IMR-90 (cell line): ENCODE measurements around the gene HSD17B7. TPM values are rescaled to one million over a fixed set of nuclear protein-coding genes. Genes with fewer than 3 reads are reported as not detected.
"Not testable (repeated sequence)": the region's sequence is repeated elsewhere in the genome, so short reads cannot be mapped to it uniquely, and the experiment has no call there.

Experiments
- ATAC-seq: fragments of 200-7000 bp; cut with Tn5 transposase; 2 replicates; pipeline ENCODE4 v1.9.1; 2020; ENCODE audit warnings: low read depth, mild to moderate bottlenecking, moderate library complexity
- BruUV-seq: library from RNA; stranded (reverse); fragments of 400-500 nt; replicated peaks from 2 replicates; lab custom pipeline; 2021; lab: Mats Ljungman, UMichigan
- CTCF ChIA-PET: fragments of 300-600 bp; formaldehyde crosslinking; extraction: SDS; loops from one replicate; lab custom pipeline; 2021; ENCODE audit warnings: antibody characterized with exemption; lab: Yijun Ruan, JAX
- POLR2A ChIA-PET: fragments of 300-600 bp; sonication (Branson Sonifier 250); formaldehyde crosslinking; loops from one replicate; lab custom pipeline; 2022; ENCODE audit warnings: antibody characterized with exemption; ENCODE audit not compliant: unreplicated experiment; lab: Charles Lee
- DNase-seq: peaks from one replicate; pipeline ENCODE4 v3.0.0; 2013
- H2AFZ ChIP-seq: replicated peaks from 2 replicates; pipeline ENCODE3; 2013; ENCODE audit warnings: low read length, mild to moderate bottlenecking; ENCODE audit not compliant: poor library complexity
- H2AK5ac ChIP-seq: 2 replicates; pipeline ENCODE4 v1.6.1; 2013; ENCODE audit warnings: low read depth, low read length, inconsistent platforms
- H2AK9ac ChIP-seq: replicated peaks from 2 replicates; pipeline ENCODE3; 2013; ENCODE audit warnings: mild to moderate bottlenecking, low read depth, low read length, moderate library complexity; ENCODE audit not compliant: poor library complexity
- H2BK120ac ChIP-seq: 2 replicates; pipeline ENCODE4 v1.6.1; 2013; ENCODE audit warnings: low read depth, low read length, inconsistent platforms
- H2BK15ac ChIP-seq: 3 replicates; pipeline ENCODE4 v1.6.1; 2013; ENCODE audit warnings: low read depth, low read length, inconsistent platforms
- H2BK20ac ChIP-seq: 2 replicates; pipeline ENCODE4 v1.6.1; 2013; ENCODE audit warnings: low read depth, mild to moderate bottlenecking, inconsistent platforms, low read length, moderate library complexity
- H2BK5ac ChIP-seq: 2 replicates; pipeline ENCODE4 v1.6.1; 2013; ENCODE audit warnings: mild to moderate bottlenecking, low read depth, low read length, inconsistent platforms; ENCODE audit not compliant: poor library complexity, severe bottlenecking
- H3K14ac ChIP-seq: replicated peaks from 2 replicates; pipeline ENCODE4 v1.6.1; 2013; ENCODE audit warnings: low read depth, low read length, inconsistent platforms
- H3K18ac ChIP-seq: 2 replicates; pipeline ENCODE4 v1.6.1; 2013; ENCODE audit warnings: low read depth, low read length, control low read depth
- H3K23ac ChIP-seq: 2 replicates; pipeline ENCODE4 v1.6.1; 2013; ENCODE audit warnings: low read depth, low read length, inconsistent platforms
- H3K27ac ChIP-seq: 2 replicates; pipeline ENCODE4 v1.5.1; 2013; ENCODE audit warnings: mild to moderate bottlenecking, control low read depth, low read length; ENCODE audit not compliant: insufficient read depth
- H3K27me3 ChIP-seq: 2 replicates; pipeline ENCODE4 v1.6.1; 2013; ENCODE audit warnings: low read length; ENCODE audit not compliant: control insufficient read depth, insufficient read depth
- H3K36me3 ChIP-seq: 2 replicates; pipeline ENCODE4 v1.6.1; 2013; ENCODE audit warnings: low read length, mixed read lengths; ENCODE audit not compliant: control insufficient read depth, insufficient read depth
- H3K4ac ChIP-seq: 2 replicates; pipeline ENCODE4 v1.6.1; 2013; ENCODE audit warnings: low read depth, low read length, inconsistent platforms
- H3K4me1 ChIP-seq: 2 replicates; pipeline ENCODE4 v1.6.1; 2013; ENCODE audit warnings: low read length, mixed read lengths; ENCODE audit not compliant: control insufficient read depth, insufficient read depth
- H3K4me2 ChIP-seq: 2 replicates; pipeline ENCODE4 v1.6.1; 2013; ENCODE audit warnings: low read depth, mild to moderate bottlenecking, control low read depth, low read length, moderate library complexity
- H3K4me3 ChIP-seq: 2 replicates; pipeline ENCODE4 v1.5.1; 2013; ENCODE audit warnings: low read depth, mild to moderate bottlenecking, control low read depth, low read length, moderate library complexity; ENCODE audit not compliant: insufficient read depth
- H3K56ac ChIP-seq: 2 replicates; pipeline ENCODE4 v1.6.1; 2013; ENCODE audit warnings: low read length, inconsistent platforms; ENCODE audit not compliant: insufficient read depth; ENCODE audit errors: extremely low read depth
- H3K79me1 ChIP-seq, 2 experiments: 2 replicates each; pipeline ENCODE4 v1.6.1; 2013; ENCODE audit warnings: low read length in 2 of 2, inconsistent platforms in 1 of 2, low read depth in 1 of 2
- H3K9ac ChIP-seq: 2 replicates; pipeline ENCODE4 v1.6.1; 2013; ENCODE audit warnings: low read depth, low read length, control low read depth
- H3K9me1 ChIP-seq: 2 replicates; pipeline ENCODE4 v1.6.1; 2013; ENCODE audit warnings: low read length, inconsistent platforms; ENCODE audit not compliant: insufficient read depth
- H3K9me3 ChIP-seq: 2 replicates; pipeline ENCODE4 v1.6.1; 2013; ENCODE audit warnings: low read length; ENCODE audit not compliant: control insufficient read depth, insufficient read depth
- H4K20me1 ChIP-seq: 2 replicates; pipeline ENCODE4 v1.6.1; 2013; ENCODE audit warnings: low read length, inconsistent platforms; ENCODE audit not compliant: insufficient read depth
- H4K5ac ChIP-seq: 2 replicates; pipeline ENCODE4 v1.6.1; 2013; ENCODE audit warnings: mild to moderate bottlenecking, low read depth, low read length, control low read depth
- H4K8ac ChIP-seq, 2 experiments: 2 replicates each; pipeline ENCODE4 v1.6.1; 2013; ENCODE audit warnings: low read depth in 2 of 2, low read length in 2 of 2, control low read depth in 1 of 2, inconsistent platforms in 1 of 2
- H4K91ac ChIP-seq: 2 replicates; pipeline ENCODE4 v1.6.1; 2013; ENCODE audit warnings: low read depth, low read length, inconsistent platforms; ENCODE audit not compliant: insufficient read depth
- WGBS, 2 experiments: methylation state at CpG; one replicate each; pipeline versions ENCODE4 v1.1.5 to v1.1.7; 2013; ENCODE audit warnings: missing lambda C conversion rate in 2 of 2; ENCODE audit not compliant: insufficient read length in 1 of 2; ENCODE audit errors: extremely low coverage in 2 of 2; 5-methylcytosine and 5-hydroxymethylcytosine counted together
- dilution Hi-C: fragments of 300-500 bp; cut with HindIII; formaldehyde crosslinking; loops from one replicate; pipeline ENCODE4 v1.14.3; 2018; ENCODE audit warnings: low sequenced_read_pairs; ENCODE audit not compliant: unreplicated experiment
- in situ Hi-C: fragments of 300-500 bp; cut with MboI; formaldehyde crosslinking; loops from 3 replicates; pipeline ENCODE4 v1.14.3; 2019; ENCODE audit warnings: low sequenced_read_pairs, inconsistent platforms, mixed read lengths
- intact Hi-C: fragments of 100-400 bp; cut with micrococcal nuclease; formaldehyde crosslinking; loops from 2 replicates; pipeline ENCODE4 v1.10.0; 2022
- polyA plus RNA-seq, 3 experiments: library from polyadenylated mRNA; depleted of rRNA; stranded (reverse); fragments of >200 nt; gene quantifications; 2 replicates each; pipeline ENCODE4 v1.2.3, GENCODE V29; 2012; ENCODE audit warnings: low replicate concordance in 1 of 3
- total RNA-seq: library from RNA; depleted of rRNA; stranded (reverse); fragments of >200 nt; gene quantifications from 2 replicates; pipeline ENCODE4 v1.2.3, GENCODE V29; 2012

Gene HSD17B7
- total and polyA plus RNA-seq, 2 of the 4 experiments (the other 2 are of a cell fraction), result 10.6 to 17.7 TPM

GRCh38 chr1:162818666-162819065 is 28.2 kb downstream of the HSD17B7 start:
- dilution Hi-C loops, H2BK120ac ChIP-seq: not testable (repeated sequence)
- whole genome bisulfite sequencing, 2 experiments, result no CpG with 5 or more reads among the region's 1 CpG

More at GRCh38 chr1:162818666-162819065, 28.2 kb downstream of the HSD17B7 start:
- H4K91ac ChIP-seq, H4K5ac ChIP-seq, H3K27ac ChIP-seq, BruUV-seq, POLR2A ChIA-PET, in situ Hi-C loops, H2AK5ac ChIP-seq, H3K23ac ChIP-seq, H2BK5ac ChIP-seq, H2BK20ac ChIP-seq, H3K14ac ChIP-seq, H3K9ac ChIP-seq, DNase-seq, H2AFZ ChIP-seq, H2AK9ac ChIP-seq, H3K27me3 ChIP-seq, H3K9me1 ChIP-seq, H3K4me2 ChIP-seq, H3K4me1 ChIP-seq, H3K36me3 ChIP-seq, H3K4ac ChIP-seq, H3K9me3 ChIP-seq, H4K20me1 ChIP-seq, H3K4me3 ChIP-seq, H2BK15ac ChIP-seq, H3K18ac ChIP-seq, ATAC-seq, intact Hi-C loops, H3K79me1 ChIP-seq, H4K8ac ChIP-seq, H3K56ac ChIP-seq, CTCF ChIA-PET: not testable (repeated sequence)
